OCI-LY7 (cell line): ENCODE data around the gene HCAR2. TPM values are rescaled to one million over a fixed set of nuclear protein-coding genes. Genes with fewer than 3 reads are reported as not detected.
"Not testable (repeated sequence)": the region's sequence is repeated elsewhere in the genome, so short reads cannot be mapped to it uniquely, and the experiment has no call there.

Source experiments
- BruUV-seq: library from RNA; stranded (reverse); fragments of 400-500 nt; replicated peaks from 2 replicates; lab custom pipeline; 2021; lab: Mats Ljungman, UMichigan
- CTCF ChIA-PET: fragments of 300-600 bp; sonication (Branson Sonifier 250); formaldehyde crosslinking; loops from one replicate; lab custom pipeline; 2022; ENCODE audit warnings: antibody characterized with exemption; ENCODE audit not compliant: unreplicated experiment; lab: Charles Lee
- POLR2A ChIA-PET: fragments of 300-600 bp; sonication (Branson Sonifier 250); formaldehyde crosslinking; loops from one replicate; lab custom pipeline; 2022; ENCODE audit warnings: antibody characterized with exemption; lab: Charles Lee
- DNase-seq: peaks from one replicate; pipeline ENCODE4 v3.0.0-alpha.2; 2015; ENCODE audit warnings: low spot score
- H2AFZ ChIP-seq: fragments of 200-600 bp; sonication (generic), shearing (Covaris generic); 2 replicates; pipeline ENCODE4 v1.6.1; 2014; ENCODE audit warnings: mild to moderate bottlenecking, antibody characterized with exemption, low read length, moderate library complexity
- H3K27ac ChIP-seq: fragments of 200-600 bp; sonication (generic); 2 replicates; pipeline ENCODE4 v1.5.1; 2014; ENCODE audit warnings: mixed run types, low read depth, mild to moderate bottlenecking, moderate library complexity, low read length, inconsistent platforms; ENCODE audit not compliant: poor library complexity, severe bottlenecking
- H3K36me3 ChIP-seq: fragments of 200-600 bp; sonication (generic); 2 replicates; pipeline ENCODE4 v1.6.1; 2014; ENCODE audit warnings: mild to moderate bottlenecking, antibody characterized with exemption, low read length, moderate library complexity, mixed read lengths; ENCODE audit not compliant: insufficient read depth
- H3K4me1 ChIP-seq: fragments of 200-600 bp; sonication (generic); 2 replicates; pipeline ENCODE4 v1.5.1; 2014; ENCODE audit warnings: mild to moderate bottlenecking, low read length; ENCODE audit not compliant: insufficient read depth, poor library complexity, severe bottlenecking
- H3K4me2 ChIP-seq: fragments of 200-600 bp; sonication (generic); 2 replicates; pipeline ENCODE4 v1.6.1; 2014; ENCODE audit warnings: mild to moderate bottlenecking, low read length
- H3K4me3 ChIP-seq: fragments of 200-600 bp; sonication (generic); 2 replicates; pipeline ENCODE4 v1.5.1; 2014; ENCODE audit warnings: mild to moderate bottlenecking, low read depth, low read length; ENCODE audit not compliant: poor library complexity, severe bottlenecking
- H3K79me2 ChIP-seq: fragments of 200-600 bp; sonication (generic); 2 replicates; pipeline ENCODE4 v1.6.1; 2016; ENCODE audit warnings: low read depth, mild to moderate bottlenecking, low read length, moderate library complexity, mixed read lengths; ENCODE audit not compliant: insufficient read depth
- H3K9me2 ChIP-seq: fragments of 200-600 bp; sonication (generic); 2 replicates; pipeline ENCODE4 v1.6.1; 2016; ENCODE audit warnings: mild to moderate bottlenecking, low read length, mixed read lengths; ENCODE audit not compliant: insufficient read depth
- H3K9me3 ChIP-seq: fragments of 200-600 bp; sonication (generic); 2 replicates; pipeline ENCODE4 v1.6.1; 2014; ENCODE audit warnings: mild to moderate bottlenecking, mixed run types, low read length, mixed read lengths
- H4K20me1 ChIP-seq: fragments of 200-600 bp; sonication (generic); 2 replicates; pipeline ENCODE4 v1.6.1; 2014; ENCODE audit warnings: mild to moderate bottlenecking, antibody characterized with exemption, low read length, moderate library complexity, mixed read lengths; ENCODE audit not compliant: insufficient read depth
- CTCF ChIP-seq: fragments of 200-600 bp; sonication (generic); conservative IDR thresholded peaks from 2 replicates; pipeline ENCODE4 v1.5.1; 2014; ENCODE audit warnings: mild to moderate bottlenecking, antibody characterized with exemption, low read length, moderate library complexity, mixed read lengths
- EZH2phosphoT487 ChIP-seq: fragments of 200-600 bp; sonication (generic); IDR thresholded peaks from 2 replicates; pipeline ENCODE4 v1.6.1; 2018; ENCODE audit warnings: low read depth, borderline replicate concordance, mild to moderate bottlenecking, mixed run types, antibody characterized with exemption, low read length, moderate library complexity, mixed read lengths
- intact Hi-C: fragments of 100-400 bp; cut with micrococcal nuclease; formaldehyde crosslinking; loops from one replicate; pipeline ENCODE4 v1.10.0; 2022; ENCODE audit not compliant: unreplicated experiment
- total RNA-seq, 2 experiments: library from RNA; depleted of rRNA in 1 of 2; stranded (reverse); fragments of >200 nt in 1 of 2; shearing (Covaris generic) in 1 of 2; gene quantifications; 2 replicates each; pipeline ENCODE4 v1.2.3, GENCODE V29; 2014 to 2022

The HCAR2 gene
- total RNA-seq, 2 experiments from 2014 or later, result not detected

GRCh38 chr12:122681814-122682213, 21.3 kb downstream of the HCAR2 start:
- Histone ChIP-seq H3K9me2 (no peaks in the 10 kb centered on the region), H3K79me2 (no peaks in the 10 kb centered on the region), H3K4me1 (no peaks in the 10 kb centered on the region), H2AFZ (no peak overlapping the region), H3K36me3 (no peaks in the 10 kb centered on the region), H3K4me3 (no peak overlapping the region), H3K27ac (no peak overlapping the region), H3K4me2 (no peak overlapping the region), H3K9me3 (no peaks in the 10 kb centered on the region), H4K20me1 (no peaks in the 10 kb centered on the region)
- intact Hi-C loops, result no loop called here
- CTCF ChIA-PET, result no interaction called here
- DNase-seq, result no peak
- no TSS peak for BruUV-seq
- POLR2A ChIA-PET, result interaction anchor here (0.5 kb wide), 1 partner anchor 78 kb away, joined by 3 read pairs; no protein-coding TSS in a partner anchor
- no peak for TF ChIP-seq EZH2phosphoT487
- no peak for TF ChIP-seq CTCF

- H3K9me3 ChIP-seq, H3K4me3 ChIP-seq, H3K36me3 ChIP-seq, H2AFZ ChIP-seq, H3K4me2 ChIP-seq, intact Hi-C loops, H3K4me1 ChIP-seq, H3K9me2 ChIP-seq, CTCF ChIA-PET, DNase-seq, H3K27ac ChIP-seq, H4K20me1 ChIP-seq, POLR2A ChIA-PET, BruUV-seq, H3K79me2 ChIP-seq: not testable (repeated sequence)
Measured at GRCh38 chr12:122680989-122681388, 22.2 kb downstream of the HCAR2 start.

GRCh38 chr12:122676781-122677180, 26.4 kb downstream of the HCAR2 start:
- H2AFZ ChIP-seq, H3K4me3 ChIP-seq, DNase-seq, H3K79me2 ChIP-seq, H3K36me3 ChIP-seq, H3K4me1 ChIP-seq, CTCF ChIA-PET, H3K4me2 ChIP-seq, H3K9me3 ChIP-seq, H3K27ac ChIP-seq, H4K20me1 ChIP-seq, BruUV-seq, intact Hi-C loops, H3K9me2 ChIP-seq, POLR2A ChIA-PET: not testable (repeated sequence)

- H3K4me3 ChIP-seq, H4K20me1 ChIP-seq, BruUV-seq, H3K27ac ChIP-seq, intact Hi-C loops, DNase-seq, H3K9me3 ChIP-seq, H3K79me2 ChIP-seq, CTCF ChIA-PET, H2AFZ ChIP-seq, H3K4me1 ChIP-seq, H3K4me2 ChIP-seq, H3K36me3 ChIP-seq, H3K9me2 ChIP-seq: not testable (repeated sequence)
- POLR2A ChIA-PET, result interaction anchor here (0.6 kb wide), 1 partner anchor 528 kb away, joined by 3 read pairs; no protein-coding TSS in a partner anchor
Measured at GRCh38 chr12:122676015-122676414, 27.1 kb downstream of the HCAR2 start.
